CD8-positive, alpha-beta memory T cell (primary cell): ENCODE measurements around the gene SCAPER. TPM values are rescaled to one million over a fixed set of nuclear protein-coding genes. Genes with fewer than 3 reads are reported as not detected.

Experiments
- CTCF ChIA-PET: fragments of 350-600 bp; sonication (Branson Sonifier 250); formaldehyde crosslinking; loops from one replicate; lab custom pipeline; 2021; ENCODE audit warnings: antibody characterized with exemption; lab: Charles Lee
- POLR2A ChIA-PET: fragments of 350-600 bp; sonication (Branson Sonifier 250); formaldehyde crosslinking; loops from one replicate; lab custom pipeline; 2021; ENCODE audit warnings: antibody characterized with exemption; lab: Charles Lee
- DNase-seq, 5 donors: peaks; one replicate each; pipeline versions ENCODE4 v3.0.0 to v3.0.0-alpha.2; 2020 to 2022; ENCODE audit warnings: mixed read lengths in 1 of 5
- H3K27ac ChIP-seq: one replicate; pipeline ENCODE4 v1.7.0; 2013; ENCODE audit warnings: low read depth, mild to moderate bottlenecking, low read length, moderate library complexity
- H3K27me3 ChIP-seq: 2 replicates; pipeline ENCODE4 v1.7.0; 2013; ENCODE audit warnings: low read length, mild to moderate bottlenecking; ENCODE audit not compliant: insufficient read depth, poor library complexity, severe bottlenecking
- H3K36me3 ChIP-seq: 2 replicates; pipeline ENCODE4 v1.7.0; 2013; ENCODE audit warnings: mild to moderate bottlenecking, low read length, moderate library complexity; ENCODE audit not compliant: insufficient read depth
- H3K4me1 ChIP-seq: 2 replicates; pipeline ENCODE4 v1.7.0; 2013; ENCODE audit warnings: mild to moderate bottlenecking, low read length, moderate library complexity; ENCODE audit not compliant: insufficient read depth
- H3K4me3 ChIP-seq: 2 replicates; pipeline ENCODE4 v1.7.0; 2013; ENCODE audit warnings: mild to moderate bottlenecking, low read length
- H3K9me3 ChIP-seq: 2 replicates; pipeline ENCODE4 v1.7.0; 2013; ENCODE audit warnings: mild to moderate bottlenecking, low read length
- H3K27ac Mint-ChIP-seq, 8 donors: one replicate each; pipeline ENCODE4 v1.8.0; 2020 to 2021; ENCODE audit warnings: mixed read lengths in 8 of 8, mild to moderate bottlenecking in 6 of 8, inconsistent platforms in 3 of 8, moderate library complexity in 3 of 8
- H3K27me3 Mint-ChIP-seq, 2 donors: one replicate each; pipeline ENCODE4 v1.8.0; 2020 to 2021; ENCODE audit warnings: mixed read lengths in 2 of 2, mild to moderate bottlenecking in 1 of 2, moderate library complexity in 1 of 2
- H3K36me3 Mint-ChIP-seq, 3 donors: one replicate each; pipeline ENCODE4 v1.8.0; 2020 to 2021; ENCODE audit warnings: mixed read lengths in 3 of 3, inconsistent platforms in 1 of 3, mild to moderate bottlenecking in 1 of 3
- H3K4me1 Mint-ChIP-seq, 3 donors: one replicate each; pipeline ENCODE4 v1.8.0; 2020 to 2021; ENCODE audit warnings: mixed read lengths in 3 of 3, inconsistent platforms in 1 of 3, mild to moderate bottlenecking in 1 of 3
- H3K4me3 Mint-ChIP-seq, 7 donors: one replicate each; pipeline ENCODE4 v1.8.0; 2020 to 2021; ENCODE audit warnings: mixed read lengths in 7 of 7, mild to moderate bottlenecking in 6 of 7, moderate library complexity in 4 of 7, inconsistent platforms in 2 of 7
- H3K9me3 Mint-ChIP-seq, 5 donors: one replicate each; pipeline ENCODE4 v1.8.0; 2020 to 2022; ENCODE audit warnings: mixed read lengths in 5 of 5, mild to moderate bottlenecking in 3 of 5, moderate library complexity in 2 of 5, inconsistent platforms in 1 of 5
- polyA plus RNA-seq: library from polyadenylated mRNA; unstranded; fragments of 300-500 nt; fragmentation: Illumina TruSeq; gene quantifications from one replicate; pipeline ENCODE4 v1.2.3, GENCODE V29; 2021
- total RNA-seq, 2 experiments: library from RNA; stranded (reverse); gene quantifications; one replicate each; pipeline ENCODE4 v1.2.3, GENCODE V29; 2021

The SCAPER gene
- total and polyA plus RNA-seq, 3 experiments from 2014 or later: 15.5 to 26.6 (median 16.0) TPM

GRCh38 chr15:76941636-76942035, 36.5 kb upstream of the SCAPER start:
- no peaks in the 10 kb centered on the region for H3K9me3 Mint-ChIP-seq

GRCh38 chr15:76939715-76940114, 34.6 kb upstream of the SCAPER start:
- Histone ChIP-seq H3K27me3 (no peaks in the 10 kb centered on the region), H3K4me1 (no peaks in the 10 kb centered on the region), H3K36me3 (peaks cover 4% of the 10 kb centered on the region), H3K27ac (no peak overlapping the region), H3K9me3 (no peaks in the 10 kb centered on the region), H3K4me3 (no peak overlapping the region)
- Mint-ChIP-seq H3K36me3 (peaks cover 10 to 49% (median 19%) of the 10 kb centered on the region in 3 donors), H3K9me3 (no peaks in the 10 kb centered on the region), H3K4me1 (peaks cover 5 to 14% (median 10%) of the 10 kb centered on the region in 3 donors), H3K27me3 (no peaks in the 10 kb centered on the region), H3K4me3 (no peak overlapping the region), H3K27ac (no peak overlapping the region)
- ChIA-PET POLR2A (no interaction called here), CTCF (no interaction called here)
- no peak for DNase-seq

More at GRCh38 chr15:76941636-76942035, 36.5 kb upstream of the SCAPER start:
- no peaks in the 10 kb centered on the region for H3K4me1 ChIP-seq
- H3K27ac ChIP-seq: no peak overlapping the region
- peaks cover 4% of the 10 kb centered on the region for H3K36me3 ChIP-seq
- Mint-ChIP-seq H3K27ac (no peak overlapping the region), H3K27me3 (no peaks in the 10 kb centered on the region), H3K4me3 (no peak overlapping the region), H3K4me1 (peaks cover under 1 to 7% (median 1%) of the 10 kb centered on the region in 3 donors), H3K36me3 (peaks cover 6 to 48% (median 18%) of the 10 kb centered on the region in 3 donors)
- no peaks in the 10 kb centered on the region for H3K9me3 ChIP-seq
- H3K27me3 ChIP-seq: no peaks in the 10 kb centered on the region
- ChIA-PET POLR2A (interaction anchor here (0.6 to 0.7 kb wide), 2 partner anchors 14 to 77 kb away, joined by 3 to 4 read pairs; no protein-coding TSS in a partner anchor), CTCF (interaction anchor here (0.6 to 2.1 kb wide), 6 partner anchors 9 to 468 kb away, joined by 3 to 8 read pairs (median 4); partner anchors contain the start of gene RCN2)
- DNase-seq: no peak
- H3K4me3 ChIP-seq: no peak overlapping the region

GRCh38 chr15:76938752-76939151, 33.6 kb upstream of the SCAPER start:
- Mint-ChIP-seq H3K27ac (peak overlapping the region in 1 of 8 donors; percentile 22), H3K9me3 (no peaks in the 10 kb centered on the region), H3K4me3 (no peak overlapping the region), H3K27me3 (no peaks in the 10 kb centered on the region), H3K4me1 (peaks cover 7 to 16% (median 14%) of the 10 kb centered on the region in 3 donors), H3K36me3 (peaks cover 4 to 47% (median 14%) of the 10 kb centered on the region in 3 donors)
- Histone ChIP-seq H3K4me3 (no peak overlapping the region), H3K36me3 (peaks cover 4% of the 10 kb centered on the region), H3K9me3 (no peaks in the 10 kb centered on the region), H3K27me3 (no peaks in the 10 kb centered on the region), H3K4me1 (no peaks in the 10 kb centered on the region), H3K27ac (no peak overlapping the region)
- CTCF ChIA-PET: no interaction called here
- POLR2A ChIA-PET: no interaction called here
- no peak for DNase-seq

- no peaks in the 10 kb centered on the region for H3K27me3 Mint-ChIP-seq
- CTCF ChIA-PET: interaction anchor here (1.6 kb wide), 1 partner anchor 18 kb away, joined by 4 read pairs; no protein-coding TSS in a partner anchor
- peaks cover 4% of the 10 kb centered on the region for H3K36me3 ChIP-seq
- H3K4me1 Mint-ChIP-seq: peaks cover 25 to 34% (median 32%) of the 10 kb centered on the region in 3 donors
- H3K4me3 Mint-ChIP-seq: peak overlapping the region in 1 of 7 donors; percentile 46
- no peaks in the 10 kb centered on the region for H3K9me3 Mint-ChIP-seq
- H3K27ac ChIP-seq: no peak overlapping the region
- peaks cover 4 to 55% (median 10%) of the 10 kb centered on the region in 3 donors for H3K36me3 Mint-ChIP-seq
- peaks cover 11% of the 10 kb centered on the region for H3K4me1 ChIP-seq
- H3K27ac Mint-ChIP-seq: no peak overlapping the region
- H3K27me3 ChIP-seq: no peaks in the 10 kb centered on the region
- H3K4me3 ChIP-seq: no peak overlapping the region
- DNase-seq: no peak
- POLR2A ChIA-PET: no interaction called here
- no peaks in the 10 kb centered on the region for H3K9me3 ChIP-seq
These were observed 31.5 kb upstream of the SCAPER start for GRCh38 chr15:76936671-76937070.

- Mint-ChIP-seq H3K36me3 (peaks cover 4 to 59% (median 10%) of the 10 kb centered on the region in 3 donors), H3K4me3 (peak overlapping the region in 1 of 7 donors; percentile 67), H3K27ac (no peak overlapping the region), H3K27me3 (no peaks in the 10 kb centered on the region), H3K9me3 (no peaks in the 10 kb centered on the region), H3K4me1 (peaks cover 29 to 41% (median 38%) of the 10 kb centered on the region in 3 donors)
- Histone ChIP-seq H3K27ac (no peak overlapping the region), H3K4me1 (peaks cover 18% of the 10 kb centered on the region), H3K36me3 (peaks cover 4% of the 10 kb centered on the region), H3K27me3 (no peaks in the 10 kb centered on the region), H3K9me3 (no peaks in the 10 kb centered on the region), H3K4me3 (no peak overlapping the region)
- ChIA-PET POLR2A (no interaction called here), CTCF (no interaction called here)
- DNase-seq: no peak
These were observed 30.5 kb upstream of the SCAPER start for GRCh38 chr15:76935620-76936019.

GRCh38 chr15:76932135-76932966, 27.2 kb upstream of the SCAPER start:
- Histone ChIP-seq H3K9me3 (no peaks in the 10 kb centered on the region), H3K27ac (peak overlapping the region; percentile 58), H3K27me3 (no peaks in the 10 kb centered on the region), H3K4me3 (peak overlapping the region; percentile 68), H3K4me1 (peaks cover 20% of the 10 kb centered on the region), H3K36me3 (peaks cover 4% of the 10 kb centered on the region)
- CTCF ChIA-PET: interaction anchor here (0.8 to 2.3 kb wide), 4 partner anchors 9 to 66 kb away, joined by 3 to 8 read pairs (median 3); partner anchors contain the start of gene SCAPER
- peaks cover 0 to 1% of the 10 kb centered on the region in 2 donors for H3K27me3 Mint-ChIP-seq
- peaks cover 31 to 46% (median 45%) of the 10 kb centered on the region in 3 donors for H3K4me1 Mint-ChIP-seq
- H3K36me3 Mint-ChIP-seq: peaks cover 4 to 44% (median 10%) of the 10 kb centered on the region in 3 donors
- DNase-seq: no peak
- peak overlapping the region; percentile 61 to 98 (median 88) for H3K27ac Mint-ChIP-seq
- POLR2A ChIA-PET: interaction anchor here (0.6 to 2.8 kb wide), 5 partner anchors 27 to 1217 kb away, joined by 3 to 14 read pairs (median 7); partner anchors contain the start of genes IDH3A, PSTPIP1, SCAPER and TSPAN3
- H3K9me3 Mint-ChIP-seq: no peaks in the 10 kb centered on the region
- H3K4me3 Mint-ChIP-seq: peak overlapping the region; percentile 86 to 96 (median 89)

- peak within 1 kb of the TSS; percentile 82 to 99 (median 92) for H3K27ac Mint-ChIP-seq
- Histone ChIP-seq H3K9me3 (no peaks in the 10 kb centered on the region), H3K36me3 (no peaks in the 10 kb centered on the region), H3K27ac (peak within 1 kb of the TSS; percentile 76), H3K27me3 (no peaks in the 10 kb centered on the region), H3K4me3 (peak within 1 kb of the TSS; percentile 68), H3K4me1 (peaks cover 20% of the 10 kb centered on the region)
- H3K9me3 Mint-ChIP-seq: no peaks in the 10 kb centered on the region
- H3K4me1 Mint-ChIP-seq: peaks cover 31 to 46% (median 45%) of the 10 kb centered on the region in 3 donors
- peak; percentile 88 to 93 (median 92) for DNase-seq
- H3K27me3 Mint-ChIP-seq: peaks cover 3% of the 10 kb centered on the region in 2 donors
- ChIA-PET POLR2A (interaction anchor here (0.6 to 2.8 kb wide), 9 partner anchors 23 to 1217 kb away, joined by 3 to 14 read pairs (median 3); partner anchors contain the start of genes IDH3A, PSTPIP1, SCAPER and TSPAN3), CTCF (interaction anchor here (0.7 to 2.3 kb wide), 8 partner anchors 9 to 132 kb away, joined by 3 to 8 read pairs (median 3); partner anchors contain the start of gene SCAPER)
- H3K4me3 Mint-ChIP-seq: peak within 1 kb of the TSS; percentile 88 to 96 (median 93)
- H3K36me3 Mint-ChIP-seq: peaks cover 4 to 38% (median 6%) of the 10 kb centered on the region in 3 donors
These were observed 26.4 kb upstream of the SCAPER start, which contains the start of gene RCN2 for GRCh38 chr15:76931397-76932134. TSS of gene RCN2 (plus strand) at chr15:76931749. CDS start at chr15:76931842, 93 bp downstream.
